ENCODE measurements around the gene ICAM5.
A peak's percentile ranks its signal among the peaks of the same experiment; 100 is the strongest.

ICAM5 gene

GRCh38 chr19:10292206-10292788 lies 2.5 kb downstream of the ICAM5 start:
- DNase-seq (ENCODE audit: low read depth): peak; percentile 74

GRCh38 chr19:10292789-10293636 lies 3.3 kb downstream of the ICAM5 start:
- no peak for DNase-seq (ENCODE audit: low read depth)

DNA sequence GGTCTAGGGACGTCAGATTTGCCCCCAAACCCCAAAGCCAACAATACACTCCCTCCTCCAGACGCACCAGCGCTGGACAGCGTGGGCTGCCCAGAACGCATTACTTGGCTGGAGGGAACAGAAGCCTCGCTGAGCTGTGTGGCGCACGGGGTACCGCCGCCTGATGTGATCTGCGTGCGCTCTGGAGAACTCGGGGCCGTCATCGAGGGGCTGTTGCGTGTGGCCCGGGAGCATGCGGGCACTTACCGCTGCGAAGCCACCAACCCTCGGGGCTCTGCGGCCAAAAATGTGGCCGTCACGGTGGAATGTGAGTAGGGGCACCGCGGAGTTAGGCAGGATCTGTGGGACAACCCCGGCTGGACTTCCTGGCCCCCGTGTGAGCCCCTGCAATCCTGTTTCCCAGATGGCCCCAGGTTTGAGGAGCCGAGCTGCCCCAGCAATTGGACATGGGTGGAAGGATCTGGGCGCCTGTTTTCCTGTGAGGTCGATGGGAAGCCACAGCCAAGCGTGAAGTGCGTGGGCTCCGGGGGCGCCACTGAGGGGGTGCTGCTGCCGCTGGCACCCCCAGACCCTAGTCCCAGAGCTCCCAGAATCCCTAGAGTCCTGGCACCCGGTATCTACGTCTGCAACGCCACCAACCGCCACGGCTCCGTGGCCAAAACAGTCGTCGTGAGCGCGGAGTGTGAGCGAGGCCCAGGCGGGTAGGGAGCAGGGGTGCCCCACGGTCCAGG lies 4.0 kb downstream of the ICAM5 start:
- no peak for DNase-seq (ENCODE audit: low read depth)

DNA sequence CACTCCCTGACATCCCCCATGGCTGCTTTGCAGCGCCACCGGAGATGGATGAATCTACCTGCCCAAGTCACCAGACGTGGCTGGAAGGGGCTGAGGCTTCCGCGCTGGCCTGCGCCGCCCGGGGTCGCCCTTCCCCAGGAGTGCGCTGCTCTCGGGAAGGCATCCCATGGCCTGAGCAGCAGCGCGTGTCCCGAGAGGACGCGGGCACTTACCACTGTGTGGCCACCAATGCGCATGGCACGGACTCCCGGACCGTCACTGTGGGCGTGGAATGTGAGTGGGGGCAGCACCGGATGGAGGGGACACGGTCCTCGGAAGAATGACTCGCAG lies 4.6 kb downstream of the ICAM5 start:
- DNase-seq (ENCODE audit: low read depth): no peak

- DNase-seq (ENCODE audit: low read depth): peak; percentile 15
Observed at GRCh38 chr19:10295305-10295846, 5.6 kb downstream of the ICAM5 start.

DNA sequence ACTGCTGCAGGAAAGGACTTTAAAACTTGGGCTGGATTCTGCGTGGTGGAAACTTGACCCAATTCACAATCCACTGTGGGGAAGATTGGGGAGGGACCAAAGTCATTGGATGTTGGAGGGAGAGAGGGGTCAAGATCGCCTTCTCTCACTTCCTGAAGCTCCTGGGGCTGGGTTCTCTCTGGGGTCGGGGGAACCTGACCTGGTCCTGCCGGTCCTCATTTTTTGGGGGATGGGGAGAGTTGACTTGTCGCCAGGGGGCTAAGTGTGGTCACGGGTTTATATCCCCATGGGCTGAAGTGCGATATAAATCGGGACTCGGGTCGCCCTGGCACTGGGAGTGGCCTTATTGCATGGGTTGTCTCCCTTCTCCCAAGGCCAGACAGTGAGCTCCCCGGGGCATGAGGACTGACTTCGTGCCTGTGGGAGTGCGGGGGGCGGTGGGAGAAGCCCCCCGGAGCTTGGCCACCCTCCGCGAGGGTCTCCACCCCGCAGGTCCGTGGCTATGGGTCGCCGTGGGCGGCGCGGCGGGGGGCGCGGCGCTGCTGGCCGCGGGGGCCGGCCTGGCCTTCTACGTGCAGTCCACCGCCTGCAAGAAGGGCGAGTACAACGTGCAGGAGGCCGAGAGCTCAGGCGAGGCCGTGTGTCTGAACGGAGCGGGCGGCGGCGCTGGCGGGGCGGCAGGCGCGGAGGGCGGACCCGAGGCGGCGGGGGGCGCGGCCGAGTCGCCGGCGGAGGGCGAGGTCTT lies 6.3 kb downstream of the ICAM5 start:
- no peak for DNase-seq (ENCODE audit: low read depth)

- no peak for DNase-seq (ENCODE audit: low read depth)
Observed at GRCh38 chr19:10299545-10300458, 10.1 kb downstream of the ICAM5 start.

- peak; percentile 34 for DNase-seq (ENCODE audit: low read depth)
Observed at GRCh38 chr19:10305139-10305806, 15.5 kb downstream of the ICAM5 start.

GRCh38 chr19:10306327-10306726 lies 16.6 kb downstream of the ICAM5 start:
- no peak for DNase-seq (ENCODE audit: low read depth)

DNA sequence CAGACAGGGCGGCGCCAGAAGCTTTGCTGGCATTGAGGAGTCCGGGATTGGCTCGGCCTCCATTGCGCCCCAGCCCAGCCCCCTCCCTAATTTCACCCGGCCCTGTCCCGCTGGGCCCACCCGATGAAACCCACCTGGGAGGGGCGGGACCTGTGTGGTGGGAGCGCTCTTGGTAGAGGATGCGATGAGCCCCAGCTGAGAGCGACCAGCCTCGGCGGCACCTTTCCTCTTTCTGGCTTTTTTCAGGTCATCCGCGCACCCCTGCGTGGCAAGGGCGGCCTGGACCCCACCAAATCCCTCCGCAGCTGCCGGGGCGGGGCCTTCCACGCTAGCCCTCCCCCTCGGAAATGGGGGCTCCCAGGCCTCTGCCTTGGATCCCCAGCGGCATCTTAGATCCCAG lies 19.7 kb downstream of the ICAM5 start, which contains the start of gene ZGLP1:
TSS of gene ZGLP1 (minus strand) at position 393 of the 400 bp plus-strand sequence.
- no peak for DNase-seq (ENCODE audit: low read depth)

- peak; percentile 48 for DNase-seq (ENCODE audit: low read depth)
Observed at GRCh38 chr19:10315335-10316214, 25.8 kb downstream of the ICAM5 start, which contains the start of gene FDX2. FDX2 (minus strand) TSS chr19:10316015; CDS start chr19:10315996, 19 bp downstream.

GRCh38 chr19:10316229-10317044 lies 26.7 kb downstream of the ICAM5 start:
- DNase-seq (ENCODE audit: low read depth): no peak

DNA sequence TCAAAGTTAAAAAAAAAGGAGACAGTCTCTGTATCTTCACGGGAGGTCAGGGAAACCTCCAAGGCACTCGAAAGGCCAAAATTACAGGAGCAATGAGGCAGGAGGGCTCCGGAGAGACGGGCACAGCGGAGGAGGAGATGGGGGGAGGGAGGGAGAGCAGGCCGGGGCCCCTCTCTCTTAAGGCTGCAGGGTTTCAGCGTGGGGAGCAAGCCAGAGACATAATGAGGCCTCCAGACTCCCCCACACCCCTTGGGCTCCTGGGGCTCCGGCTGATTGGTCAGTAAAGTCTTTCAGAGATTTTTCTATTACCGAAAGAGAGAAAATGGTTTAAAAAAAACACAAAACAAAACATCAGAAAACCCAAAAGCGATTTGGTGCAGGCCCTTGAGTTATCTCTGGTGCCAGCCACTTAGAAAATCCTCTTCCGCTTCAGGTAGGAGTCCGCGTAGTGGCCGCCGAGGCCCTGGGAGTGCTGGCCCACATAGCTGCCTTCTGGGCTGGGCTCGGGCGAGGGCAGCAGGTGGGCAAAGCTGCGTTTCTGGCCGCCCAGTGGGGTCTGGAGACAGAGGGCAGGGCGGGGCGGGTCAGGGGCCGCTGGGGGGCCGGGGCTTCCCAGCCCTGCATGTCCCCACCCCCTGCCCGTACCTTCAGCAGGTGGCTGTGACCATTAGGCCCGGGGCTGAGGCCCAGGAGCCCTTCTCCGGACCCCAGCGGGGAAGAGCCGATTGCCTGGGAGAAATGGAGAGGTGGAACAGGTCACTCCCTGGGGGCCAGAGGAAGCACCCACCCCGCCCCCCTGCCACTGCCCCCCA lies 27.5 kb downstream of the ICAM5 start:
- no peak for DNase-seq (ENCODE audit: low read depth)

- DNase-seq (ENCODE audit: low read depth): no peak
Observed at GRCh38 chr19:10317857-10318462, 28.2 kb downstream of the ICAM5 start.

- no peak for DNase-seq (ENCODE audit: low read depth)
Observed at GRCh38 chr19:10318807-10319682, 29.3 kb downstream of the ICAM5 start.

Measured in amniotic epithelial cell (primary cell).